ENCODE results near the gene SLC44A2.

The SLC44A2 gene

GRCh38 chr19:10582091-10582490 is 43.3 kb upstream of the SLC44A2 start:
- H3K27ac ChIP-seq (replicated peaks) = no peak overlapping the region
- no peak overlapping the region for H3K4me3 ChIP-seq (replicated peaks; ENCODE audit: insufficient read depth, low read length)
- H3K27me3 ChIP-seq (ENCODE audit: insufficient read depth, poor library complexity, severe bottlenecking) = no peaks in the 10 kb centered on the region
- DNase-seq (ENCODE audit: low read depth in 1 of 2, low spot score in 1 of 2) = no peak
- no peak for TF ChIP-seq SPI1 (IDR thresholded peaks at IDR 0.05; ENCODE audit: borderline replicate concordance, low read depth)
- no peak for TF ChIP-seq CTCF (IDR thresholded peaks at IDR 0.05; ENCODE audit: insufficient read depth, low read length)
- TF ChIP-seq GABPA (IDR thresholded peaks at IDR 0.05; ENCODE audit: low read depth) = no peak
- TF ChIP-seq, protein P1, sequence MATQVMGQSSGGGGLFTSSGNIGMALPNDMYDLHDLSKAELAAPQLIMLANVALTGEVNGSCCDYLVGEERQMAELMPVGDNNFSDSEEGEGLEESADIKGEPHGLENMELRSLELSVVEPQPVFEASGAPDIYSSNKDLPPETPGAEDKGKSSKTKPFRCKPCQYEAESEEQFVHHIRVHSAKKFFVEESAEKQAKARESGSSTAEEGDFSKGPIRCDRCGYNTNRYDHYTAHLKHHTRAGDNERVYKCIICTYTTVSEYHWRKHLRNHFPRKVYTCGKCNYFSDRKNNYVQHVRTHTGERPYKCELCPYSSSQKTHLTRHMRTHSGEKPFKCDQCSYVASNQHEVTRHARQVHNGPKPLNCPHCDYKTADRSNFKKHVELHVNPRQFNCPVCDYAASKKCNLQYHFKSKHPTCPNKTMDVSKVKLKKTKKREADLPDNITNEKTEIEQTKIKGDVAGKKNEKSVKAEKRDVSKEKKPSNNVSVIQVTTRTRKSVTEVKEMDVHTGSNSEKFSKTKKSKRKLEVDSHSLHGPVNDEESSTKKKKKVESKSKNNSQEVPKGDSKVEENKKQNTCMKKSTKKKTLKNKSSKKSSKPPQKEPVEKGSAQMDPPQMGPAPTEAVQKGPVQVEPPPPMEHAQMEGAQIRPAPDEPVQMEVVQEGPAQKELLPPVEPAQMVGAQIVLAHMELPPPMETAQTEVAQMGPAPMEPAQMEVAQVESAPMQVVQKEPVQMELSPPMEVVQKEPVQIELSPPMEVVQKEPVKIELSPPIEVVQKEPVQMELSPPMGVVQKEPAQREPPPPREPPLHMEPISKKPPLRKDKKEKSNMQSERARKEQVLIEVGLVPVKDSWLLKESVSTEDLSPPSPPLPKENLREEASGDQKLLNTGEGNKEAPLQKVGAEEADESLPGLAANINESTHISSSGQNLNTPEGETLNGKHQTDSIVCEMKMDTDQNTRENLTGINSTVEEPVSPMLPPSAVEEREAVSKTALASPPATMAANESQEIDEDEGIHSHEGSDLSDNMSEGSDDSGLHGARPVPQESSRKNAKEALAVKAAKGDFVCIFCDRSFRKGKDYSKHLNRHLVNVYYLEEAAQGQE (IDR thresholded peaks at IDR 0.05; ENCODE audit: insufficient replicate concordance, low read depth) = no peak
- no peak for TF ChIP-seq POLR2AphosphoS5 (IDR thresholded peaks at IDR 0.05; ENCODE audit: low read depth)

DNA sequence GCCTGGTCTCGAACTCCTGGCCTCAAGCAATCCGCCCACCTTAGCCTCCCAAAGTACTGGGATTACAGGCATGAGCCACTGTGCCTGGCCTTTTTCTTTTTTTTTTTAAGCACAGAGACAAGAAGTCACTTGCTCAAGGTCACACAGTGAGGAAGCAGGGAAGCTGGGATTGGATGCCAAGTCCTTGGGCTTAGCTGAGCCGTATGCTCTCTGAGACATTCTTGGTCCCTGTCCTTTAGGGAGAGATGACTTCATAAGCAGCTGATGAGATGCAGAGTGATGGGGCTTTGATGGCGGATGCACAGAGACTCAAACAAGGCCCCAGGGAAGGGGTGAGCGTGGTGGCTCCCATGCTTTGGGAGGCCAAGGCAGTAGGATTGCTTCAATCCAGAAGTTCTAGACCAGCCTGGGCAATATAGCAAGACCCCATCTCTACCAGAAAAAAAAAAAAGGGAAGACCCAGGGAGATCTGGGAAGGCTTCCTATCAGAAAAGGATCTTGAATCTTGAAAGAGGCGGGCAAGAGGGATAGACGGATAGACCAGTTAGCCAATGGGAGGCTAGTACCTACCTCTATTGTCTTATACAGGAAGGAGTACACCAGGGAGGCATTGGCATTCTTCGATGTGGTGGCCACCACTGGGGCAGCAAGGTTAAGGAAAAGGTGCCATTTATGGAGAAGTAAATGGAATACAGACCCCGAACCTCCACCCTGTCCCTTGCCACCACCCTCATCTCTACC is 42.1 kb upstream of the SLC44A2 start:
- TF ChIP-seq GABPA (IDR thresholded peaks at IDR 0.05; ENCODE audit: low read depth) = no peak
- no peak for TF ChIP-seq SPI1 (IDR thresholded peaks at IDR 0.05; ENCODE audit: borderline replicate concordance, low read depth)
- no peak for TF ChIP-seq CTCF (IDR thresholded peaks at IDR 0.05; ENCODE audit: insufficient read depth, low read length)
- no peak for TF ChIP-seq POLR2AphosphoS5 (IDR thresholded peaks at IDR 0.05; ENCODE audit: low read depth)
- TF ChIP-seq, protein P1 (IDR thresholded peaks at IDR 0.05; ENCODE audit: insufficient replicate concordance, low read depth) = no peak
- Histone ChIP-seq H3K27me3 (ENCODE audit: insufficient read depth, poor library complexity, severe bottlenecking) (peaks cover 5% of the 10 kb centered on the region), H3K4me3 (replicated peaks; ENCODE audit: insufficient read depth, low read length) (no peak overlapping the region), H3K27ac (replicated peaks) (no peak overlapping the region)
- no peak for DNase-seq (ENCODE audit: low read depth in 1 of 2, low spot score in 1 of 2)

GRCh38 chr19:10586396-10586795 is 39.0 kb upstream of the SLC44A2 start:
- no peak overlapping the region for H3K27ac ChIP-seq (replicated peaks)
- peaks cover 5% of the 10 kb centered on the region for H3K27me3 ChIP-seq (ENCODE audit: insufficient read depth, poor library complexity, severe bottlenecking)
- no peak overlapping the region for H3K4me3 ChIP-seq (replicated peaks; ENCODE audit: insufficient read depth, low read length)
- DNase-seq (ENCODE audit: low read depth in 1 of 2, low spot score in 1 of 2) = no peak
- TF ChIP-seq, protein P1 (IDR thresholded peaks at IDR 0.05; ENCODE audit: insufficient replicate concordance, low read depth) = no peak
- no peak for TF ChIP-seq POLR2AphosphoS5 (IDR thresholded peaks at IDR 0.05; ENCODE audit: low read depth)
- TF ChIP-seq GABPA (IDR thresholded peaks at IDR 0.05; ENCODE audit: low read depth) = no peak
- no peak for TF ChIP-seq SPI1 (IDR thresholded peaks at IDR 0.05; ENCODE audit: borderline replicate concordance, low read depth)
- no peak for TF ChIP-seq CTCF (IDR thresholded peaks at IDR 0.05; ENCODE audit: insufficient read depth, low read length)

Measured in HL-60 (cell line).